Activated T-cell treated with anti-CD3 and anti-CD28 coated beads, Interleukin-2, amount 50 U/mL, for 24 hours (primary cell): Measurements from ENCODE around the gene PDF.

Experiments used
- DNase-seq: peaks from one replicate; pipeline ENCODE4 v3.0.0-alpha.2; 2020
- H3K27ac Mint-ChIP-seq: 2 replicates; pipeline ENCODE4 v1.8.0; 2020; ENCODE audit warnings: mild to moderate bottlenecking, mixed read lengths
- H3K27me3 Mint-ChIP-seq: 2 replicates; pipeline ENCODE4 v1.8.0; 2020; ENCODE audit warnings: mixed read lengths
- H3K36me3 Mint-ChIP-seq: 2 replicates; pipeline ENCODE4 v1.8.0; 2020; ENCODE audit warnings: low read depth, mixed read lengths
- H3K4me1 Mint-ChIP-seq: 2 replicates; pipeline ENCODE4 v1.8.0; 2020; ENCODE audit warnings: low read depth, mixed read lengths
- H3K4me3 Mint-ChIP-seq: 2 replicates; pipeline ENCODE4 v1.8.0; 2020; ENCODE audit warnings: mild to moderate bottlenecking, moderate library complexity, mixed read lengths
- H3K9me3 Mint-ChIP-seq: 2 replicates; pipeline ENCODE4 v1.8.0; 2020; ENCODE audit warnings: mixed read lengths

The PDF gene

GRCh38 chr16:69350536-69351133, 20.2 kb upstream of the PDF start:
- peaks cover 75% of the 10 kb centered on the region for H3K36me3 Mint-ChIP-seq
- DNase-seq = no peak
- H3K27ac Mint-ChIP-seq = no peak overlapping the region
- H3K9me3 Mint-ChIP-seq = no peaks in the 10 kb centered on the region
- peaks cover 9% of the 10 kb centered on the region for H3K4me1 Mint-ChIP-seq
- no peaks in the 10 kb centered on the region for H3K27me3 Mint-ChIP-seq
- no peak overlapping the region for H3K4me3 Mint-ChIP-seq

GRCh38 chr16:69349536-69349935, 19.1 kb upstream of the PDF start:
- no peak for DNase-seq
- peaks cover 12% of the 10 kb centered on the region for H3K4me1 Mint-ChIP-seq
- H3K27me3 Mint-ChIP-seq = no peaks in the 10 kb centered on the region
- H3K27ac Mint-ChIP-seq = no peak overlapping the region
- no peaks in the 10 kb centered on the region for H3K9me3 Mint-ChIP-seq
- H3K4me3 Mint-ChIP-seq = no peak overlapping the region
- H3K36me3 Mint-ChIP-seq = peaks cover 74% of the 10 kb centered on the region

- Mint-ChIP-seq H3K9me3 (no peaks in the 10 kb centered on the region), H3K4me3 (no peak overlapping the region), H3K4me1 (peaks cover 20% of the 10 kb centered on the region), H3K27ac (no peak overlapping the region), H3K27me3 (no peaks in the 10 kb centered on the region), H3K36me3 (peaks cover 80% of the 10 kb centered on the region)
- DNase-seq = no peak
These were observed 17.8 kb upstream of the PDF start for GRCh38 chr16:69348222-69348621.

GRCh38 chr16:69346683-69347082, 16.3 kb upstream of the PDF start:
- Mint-ChIP-seq H3K27ac (peak overlapping the region; percentile 22), H3K36me3 (peaks cover 80% of the 10 kb centered on the region), H3K9me3 (no peaks in the 10 kb centered on the region), H3K4me1 (peaks cover 30% of the 10 kb centered on the region), H3K27me3 (no peaks in the 10 kb centered on the region), H3K4me3 (no peak overlapping the region)
- DNase-seq = no peak

GRCh38 chr16:69345923-69346322, 15.5 kb upstream of the PDF start:
- peak overlapping the region; percentile 71 for H3K27ac Mint-ChIP-seq
- peaks cover 80% of the 10 kb centered on the region for H3K36me3 Mint-ChIP-seq
- H3K4me3 Mint-ChIP-seq = no peak overlapping the region

GRCh38 chr16:69344171-69344570, 13.8 kb upstream of the PDF start:
- H3K4me3 Mint-ChIP-seq = no peak overlapping the region
- peak overlapping the region; percentile 37 for H3K27ac Mint-ChIP-seq
- H3K27me3 Mint-ChIP-seq = no peaks in the 10 kb centered on the region
- H3K4me1 Mint-ChIP-seq = peaks cover 46% of the 10 kb centered on the region
- H3K9me3 Mint-ChIP-seq = no peaks in the 10 kb centered on the region
- H3K36me3 Mint-ChIP-seq = peaks cover 84% of the 10 kb centered on the region
- no peak for DNase-seq

More at GRCh38 chr16:69345923-69346322, 15.5 kb upstream of the PDF start:
- no peak for DNase-seq
- no peaks in the 10 kb centered on the region for H3K9me3 Mint-ChIP-seq
- no peaks in the 10 kb centered on the region for H3K27me3 Mint-ChIP-seq
- H3K4me1 Mint-ChIP-seq = peaks cover 37% of the 10 kb centered on the region

GRCh38 chr16:69340095-69340644, 9.8 kb upstream of the PDF start:
- H3K27me3 Mint-ChIP-seq = no peaks in the 10 kb centered on the region
- no peaks in the 10 kb centered on the region for H3K9me3 Mint-ChIP-seq
- peaks cover 61% of the 10 kb centered on the region for H3K4me1 Mint-ChIP-seq
- no peak for DNase-seq
- H3K4me3 Mint-ChIP-seq = peak overlapping the region; percentile 100
- peaks cover 84% of the 10 kb centered on the region for H3K36me3 Mint-ChIP-seq
- peak overlapping the region; percentile 100 for H3K27ac Mint-ChIP-seq

- peak within 1 kb of the TSS; percentile 100 for H3K4me3 Mint-ChIP-seq
- H3K27ac Mint-ChIP-seq = peak within 1 kb of the TSS; percentile 100
- peak; percentile 94 for DNase-seq
- H3K4me1 Mint-ChIP-seq = peaks cover 63% of the 10 kb centered on the region
- H3K9me3 Mint-ChIP-seq = no peaks in the 10 kb centered on the region
- H3K36me3 Mint-ChIP-seq = peaks cover 86% of the 10 kb centered on the region
- no peaks in the 10 kb centered on the region for H3K27me3 Mint-ChIP-seq
These were observed 9.1 kb upstream of the PDF start, which contains the start of the genes COG8 and NIP7 for GRCh38 chr16:69339289-69340094. Gene COG8 (minus strand): TSS chr16:69339564. CDS start chr16:69339552, 12 bp downstream. Gene NIP7 (plus strand): TSS chr16:69339772. CDS start chr16:69339830, 58 bp downstream.

- H3K36me3 Mint-ChIP-seq = peaks cover 86% of the 10 kb centered on the region
These were observed 8.3 kb upstream of the PDF start for GRCh38 chr16:69338557-69339288.

GRCh38 chr16:69334696-69335095, 4.3 kb upstream of the PDF start:
- Mint-ChIP-seq H3K36me3 (peaks cover 73% of the 10 kb centered on the region), H3K9me3 (no peaks in the 10 kb centered on the region), H3K4me3 (no peak overlapping the region), H3K27me3 (no peaks in the 10 kb centered on the region), H3K27ac (no peak overlapping the region), H3K4me1 (peaks cover 52% of the 10 kb centered on the region)
- DNase-seq = no peak

More at GRCh38 chr16:69338557-69339288, 8.3 kb upstream of the PDF start:
- DNase-seq = no peak
- Mint-ChIP-seq H3K4me3 (peak overlapping the region; percentile 100), H3K27me3 (no peaks in the 10 kb centered on the region), H3K4me1 (peaks cover 66% of the 10 kb centered on the region), H3K9me3 (no peaks in the 10 kb centered on the region), H3K27ac (peak overlapping the region; percentile 100)

GRCh38 chr16:69329369-69330285, 761 bp downstream of the PDF start:
- peaks cover 64% of the 10 kb centered on the region for H3K4me1 Mint-ChIP-seq
- H3K36me3 Mint-ChIP-seq = peaks cover 85% of the 10 kb centered on the region
- no peaks in the 10 kb centered on the region for H3K9me3 Mint-ChIP-seq
- H3K27ac Mint-ChIP-seq = peak overlapping the region; percentile 90
- no peak for DNase-seq
- H3K4me3 Mint-ChIP-seq = peak overlapping the region; percentile 87
- no peaks in the 10 kb centered on the region for H3K27me3 Mint-ChIP-seq

- Mint-ChIP-seq H3K4me1 (peaks cover 65% of the 10 kb centered on the region), H3K9me3 (no peaks in the 10 kb centered on the region), H3K27ac (peak overlapping the region; percentile 90), H3K27me3 (no peaks in the 10 kb centered on the region), H3K36me3 (peaks cover 85% of the 10 kb centered on the region), H3K4me3 (peak overlapping the region; percentile 87)
- DNase-seq = peak; percentile 30
These were observed 1.5 kb downstream of the PDF start for GRCh38 chr16:69328854-69329316.

- Mint-ChIP-seq H3K36me3 (peaks cover 87% of the 10 kb centered on the region), H3K27me3 (no peaks in the 10 kb centered on the region), H3K9me3 (no peaks in the 10 kb centered on the region), H3K27ac (peak overlapping the region; percentile 90), H3K4me1 (peaks cover 58% of the 10 kb centered on the region), H3K4me3 (peak overlapping the region; percentile 87)
- peak; percentile 24 for DNase-seq
These were observed 2.6 kb downstream of the PDF start for GRCh38 chr16:69327585-69328310.
